Measurements from ENCODE around the gene KCNK17. TPM values are rescaled to one million over a fixed set of nuclear protein-coding genes. Genes with fewer than 3 reads are reported as not detected.
A peak's percentile ranks its signal among the peaks of the same experiment; 100 is the strongest.

The KCNK17 gene
- total RNA-seq, 1 experiment from 2014 or later: 1.2 TPM

DNA sequence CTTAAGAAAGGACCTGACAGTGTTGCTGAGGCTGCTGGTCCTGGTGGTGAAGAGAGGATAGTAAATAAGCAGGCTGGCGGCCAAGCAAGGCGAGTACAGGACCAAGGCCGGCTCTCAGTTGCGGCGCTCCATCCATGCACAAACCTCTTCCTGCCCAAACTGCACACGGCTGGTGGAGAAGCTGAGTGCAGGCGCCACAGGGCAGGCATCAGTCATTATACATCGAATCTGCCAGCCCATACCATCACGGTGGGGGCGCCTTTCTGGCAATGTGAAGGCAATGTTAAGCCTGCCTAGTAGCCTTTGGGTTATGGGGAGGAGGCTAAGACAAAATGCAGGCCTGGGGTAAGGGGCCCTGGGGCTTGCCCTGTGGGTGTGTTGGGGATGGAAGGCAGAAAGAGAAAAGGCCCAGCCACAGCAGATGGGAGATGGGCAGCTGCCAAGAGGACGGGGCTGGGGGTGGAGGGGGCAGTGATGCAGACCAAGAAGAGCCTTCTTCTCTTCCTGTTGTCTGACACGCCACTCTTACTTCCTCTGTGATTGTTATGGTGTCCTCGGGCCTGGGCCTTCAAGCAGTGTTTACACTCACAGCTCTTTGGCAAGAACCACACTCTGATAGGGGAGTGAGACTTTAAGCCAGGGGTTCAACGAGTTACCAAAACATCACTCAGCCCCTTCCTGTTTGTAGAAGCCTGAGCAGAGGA is 28.6 kb upstream of the KCNK17 start:
- no peak overlapping the region for H3K18ac ChIP-seq (ENCODE audit: insufficient read length, low read depth, low read length)
- H3K9me3 ChIP-seq (ENCODE audit: control insufficient read depth, low read depth, low read length): no peaks in the 10 kb centered on the region
- peaks cover 0 to 5% (median 0%) of the 10 kb centered on the region in 3 experiments; a peak in 2 of 7 replicates for H3K36me3 Mint-ChIP-seq (ENCODE audit: insufficient read depth in 1 of 3, low read depth in 3 of 3)
- no peak overlapping the region for H2BK120ac ChIP-seq (ENCODE audit: low read depth, low read length, poor library complexity, severe bottlenecking)
- no peaks in the 10 kb centered on the region for H3K79me2 ChIP-seq (ENCODE audit: insufficient read depth, low read length)
- H3K4ac ChIP-seq (ENCODE audit: low read depth, low read length): no peak overlapping the region
- H3K27ac ChIP-seq (ENCODE audit: insufficient read length, low read depth, low read length): no peak overlapping the region
- H3K79me1 ChIP-seq (ENCODE audit: insufficient read depth, low read depth, low read length, poor library complexity, severe bottlenecking): no peaks in the 10 kb centered on the region
- H3K9ac ChIP-seq (ENCODE audit: extremely low read depth, insufficient read length, low read length): no peak overlapping the region
- no peak overlapping the region for H3K23ac ChIP-seq (ENCODE audit: insufficient read length, low read depth, low read length)
- 0 out of 7 replicates have a peak overlapping the region, but pooled peaks of 1 of the 3 experiments have one; percentile 21 for H3K27ac Mint-ChIP-seq
- no peak overlapping the region for H2BK15ac ChIP-seq (ENCODE audit: low read depth, low read length)
- no peak overlapping the region for H3K4me3 Mint-ChIP-seq
- H4K5ac ChIP-seq (ENCODE audit: insufficient read length, low read depth, low read length): no peak overlapping the region
- no peak overlapping the region for H2BK20ac ChIP-seq (ENCODE audit: low read depth, low read length, poor library complexity, severe bottlenecking)
- H2AK5ac ChIP-seq (ENCODE audit: insufficient read length, low read length): no peak overlapping the region
- peaks cover 3% of the 10 kb centered on the region for H3K27me3 Mint-ChIP-seq (ENCODE audit: low read depth)
- no peak overlapping the region for H2AFZ ChIP-seq (ENCODE audit: low read length)
- no peak overlapping the region for H3K56ac ChIP-seq (ENCODE audit: insufficient read length, low read depth, low read length)
- TF ChIP-seq, protein P1, sequence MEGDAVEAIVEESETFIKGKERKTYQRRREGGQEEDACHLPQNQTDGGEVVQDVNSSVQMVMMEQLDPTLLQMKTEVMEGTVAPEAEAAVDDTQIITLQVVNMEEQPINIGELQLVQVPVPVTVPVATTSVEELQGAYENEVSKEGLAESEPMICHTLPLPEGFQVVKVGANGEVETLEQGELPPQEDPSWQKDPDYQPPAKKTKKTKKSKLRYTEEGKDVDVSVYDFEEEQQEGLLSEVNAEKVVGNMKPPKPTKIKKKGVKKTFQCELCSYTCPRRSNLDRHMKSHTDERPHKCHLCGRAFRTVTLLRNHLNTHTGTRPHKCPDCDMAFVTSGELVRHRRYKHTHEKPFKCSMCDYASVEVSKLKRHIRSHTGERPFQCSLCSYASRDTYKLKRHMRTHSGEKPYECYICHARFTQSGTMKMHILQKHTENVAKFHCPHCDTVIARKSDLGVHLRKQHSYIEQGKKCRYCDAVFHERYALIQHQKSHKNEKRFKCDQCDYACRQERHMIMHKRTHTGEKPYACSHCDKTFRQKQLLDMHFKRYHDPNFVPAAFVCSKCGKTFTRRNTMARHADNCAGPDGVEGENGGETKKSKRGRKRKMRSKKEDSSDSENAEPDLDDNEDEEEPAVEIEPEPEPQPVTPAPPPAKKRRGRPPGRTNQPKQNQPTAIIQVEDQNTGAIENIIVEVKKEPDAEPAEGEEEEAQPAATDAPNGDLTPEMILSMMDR (conservative IDR thresholded peaks at IDR 0.05): no peak
- H4K20me1 ChIP-seq (ENCODE audit: control insufficient read depth, insufficient read depth, insufficient read length): no peaks in the 10 kb centered on the region
- H2BK5ac ChIP-seq (ENCODE audit: insufficient read length, low read length): no peak overlapping the region
- H3K4me1 ChIP-seq (ENCODE audit: insufficient read depth, low read length): no peaks in the 10 kb centered on the region; the same call in 1 of the 2 replicates
- no peak overlapping the region for H3T11ph ChIP-seq (ENCODE audit: low read length)
- H4K91ac ChIP-seq (ENCODE audit: insufficient read length, low read depth, low read length): no peak overlapping the region
- no peaks in the 10 kb centered on the region for H3K23me2 ChIP-seq (ENCODE audit: insufficient read length, low read depth, low read length, poor library complexity, severe bottlenecking)
- DNase-seq: no peak
- H4K8ac ChIP-seq (replicated peaks; ENCODE audit: insufficient read length, low read depth, low read length): no peak overlapping the region
- no peak overlapping the region; the same call in 1 of the 2 replicates for H3K14ac ChIP-seq (ENCODE audit: insufficient read depth, low read length)
- no peak overlapping the region for H2BK12ac ChIP-seq (ENCODE audit: insufficient read length, low read depth, low read length)
- WGBS (ENCODE audit: extremely low coverage, insufficient read length, low lambda C conversion rate): no CpG with 5 or more reads among the region's 14 CpGs
- H3K9me3 Mint-ChIP-seq: peaks cover 0 to 4% of the 10 kb centered on the region in 2 experiments; a peak in 3 of 5 replicates
- H3K27me3 ChIP-seq (ENCODE audit: insufficient read depth, low read length): no peaks in the 10 kb centered on the region
- peaks cover 34 to 40% of the 10 kb centered on the region in 2 experiments for H3K4me1 Mint-ChIP-seq
- H3K4me2 ChIP-seq (ENCODE audit: insufficient read depth, insufficient read length, low read length): no peak overlapping the region

Data from H9 (cell line).